Trophoblast cell (in vitro differentiated cells and primary cell): ENCODE data around the gene TCTN1.

Experiments used
- DNase-seq, 2 donors: peaks; one replicate each; pipeline ENCODE4 v3.0.0-alpha.2; 2016
- H2AFZ ChIP-seq: 2 replicates; pipeline ENCODE4 v1.6.1; 2013; ENCODE audit warnings: low read length, moderate library complexity, mild to moderate bottlenecking; ENCODE audit not compliant: insufficient read depth, poor library complexity
- H2AK5ac ChIP-seq: 2 replicates; pipeline ENCODE4 v1.6.1; 2013; ENCODE audit warnings: mild to moderate bottlenecking, low read length
- H2BK120ac ChIP-seq: 2 replicates; pipeline ENCODE4 v1.6.1; 2013; ENCODE audit warnings: low read length, mild to moderate bottlenecking, moderate library complexity; ENCODE audit not compliant: insufficient read depth, poor library complexity
- H2BK12ac ChIP-seq: 2 replicates; pipeline ENCODE4 v1.6.1; 2013; ENCODE audit warnings: mild to moderate bottlenecking, low read length, moderate library complexity
- H2BK5ac ChIP-seq: 2 replicates; pipeline ENCODE4 v1.6.1; 2013; ENCODE audit warnings: low read length, low read depth, moderate library complexity, mild to moderate bottlenecking; ENCODE audit not compliant: poor library complexity
- H3K14ac ChIP-seq: 2 replicates; pipeline ENCODE4 v1.6.1; 2013; ENCODE audit warnings: mild to moderate bottlenecking, low read length
- H3K18ac ChIP-seq: 2 replicates; pipeline ENCODE4 v1.6.1; 2013; ENCODE audit warnings: mild to moderate bottlenecking, low read length
- H3K23ac ChIP-seq: 2 replicates; pipeline ENCODE4 v1.6.1; 2013; ENCODE audit warnings: low read length
- H3K27ac ChIP-seq: 2 replicates; pipeline ENCODE4 v1.5.1; 2013; ENCODE audit warnings: low read depth, mild to moderate bottlenecking, inconsistent platforms, low read length, moderate library complexity
- H3K27me3 ChIP-seq: 2 replicates; pipeline ENCODE4 v1.6.1; 2013; ENCODE audit warnings: inconsistent platforms, mild to moderate bottlenecking, low read length, moderate library complexity; ENCODE audit not compliant: insufficient read depth
- H3K36me3 ChIP-seq, 2 experiments: 1 replicate in 1 of 2; 2 replicates in 1 of 2; pipeline ENCODE4 v1.6.1; 2013; ENCODE audit warnings: low read length in 2 of 2, mild to moderate bottlenecking in 2 of 2, moderate library complexity in 1 of 2; ENCODE audit not compliant: insufficient read depth in 2 of 2, control insufficient read depth in 1 of 2
- H3K4ac ChIP-seq: 2 replicates; pipeline ENCODE4 v1.6.1; 2013; ENCODE audit warnings: low read depth, mild to moderate bottlenecking, low read length, moderate library complexity
- H3K4me1 ChIP-seq, 2 experiments: 1 replicate in 1 of 2; 2 replicates in 1 of 2; pipeline ENCODE4 v1.6.1; 2013; ENCODE audit warnings: low read length in 2 of 2, mild to moderate bottlenecking in 2 of 2, moderate library complexity in 1 of 2; ENCODE audit not compliant: insufficient read depth in 2 of 2, control insufficient read depth in 1 of 2
- H3K4me2 ChIP-seq: 2 replicates; pipeline ENCODE4 v1.6.1; 2013; ENCODE audit warnings: inconsistent platforms, mild to moderate bottlenecking, low read length, moderate library complexity
- H3K4me3 ChIP-seq: 2 replicates; pipeline ENCODE4 v1.5.1; 2013; ENCODE audit warnings: mild to moderate bottlenecking, low read depth, low read length, inconsistent platforms
- H3K79me1 ChIP-seq: one replicate; pipeline ENCODE4 v1.6.1; 2013; ENCODE audit warnings: low read length
- H3K79me2 ChIP-seq: 2 replicates; pipeline ENCODE4 v1.6.1; 2013; ENCODE audit warnings: low read length, mild to moderate bottlenecking; ENCODE audit not compliant: control insufficient read depth, insufficient read depth, poor library complexity
- H3K9ac ChIP-seq: 2 replicates; pipeline ENCODE4 v1.6.1; 2013; ENCODE audit warnings: mild to moderate bottlenecking, low read length
- H3K9me3 ChIP-seq: 2 replicates; pipeline ENCODE4 v1.6.1; 2013; ENCODE audit warnings: low read depth, mild to moderate bottlenecking, control low read depth, inconsistent platforms, low read length; ENCODE audit not compliant: insufficient read depth
- H4K12ac ChIP-seq: 2 replicates; pipeline ENCODE4 v1.6.1; 2013; ENCODE audit warnings: low read depth, mild to moderate bottlenecking, low read length, moderate library complexity
- H4K8ac ChIP-seq: 2 replicates; pipeline ENCODE4 v1.6.1; 2013; ENCODE audit warnings: low read depth, mild to moderate bottlenecking, low read length, moderate library complexity
- H4K91ac ChIP-seq: one replicate; pipeline ENCODE4 v1.6.1; 2013; ENCODE audit warnings: low read depth, mild to moderate bottlenecking, low read length, moderate library complexity
- whole genome bisulfite sequencing: extraction: QIAGEN DNeasy Blood & Tissue Kit; methylation state at CpG from one replicate; pipeline ENCODE4 v1.1.7; 2013; ENCODE audit warnings: missing lambda C conversion rate; ENCODE audit not compliant: insufficient read length, insufficient coverage; ENCODE audit errors: extremely low coverage; 5-methylcytosine and 5-hydroxymethylcytosine counted together

The TCTN1 gene

GRCh38 chr12:110658878-110659277 lies 44.9 kb downstream of the TCTN1 start:
- Histone ChIP-seq H3K27me3 (no peaks in the 10 kb centered on the region), H3K9me3 (no peaks in the 10 kb centered on the region), H3K79me2 (no peaks in the 10 kb centered on the region), H3K18ac (no peak overlapping the region), H3K4me1 (no peaks in the 10 kb centered on the region), H4K8ac (no peak overlapping the region), H3K4me2 (no peak overlapping the region), H3K27ac (no peak overlapping the region), H3K4ac (no peak overlapping the region), H3K9ac (no peak overlapping the region), H2BK120ac (no peak overlapping the region), H3K14ac (no peak overlapping the region), H4K12ac (no peak overlapping the region), H3K79me1 (no peaks in the 10 kb centered on the region), H2BK5ac (no peak overlapping the region), H3K4me3 (no peak overlapping the region), H3K23ac (no peak overlapping the region), H3K36me3 (no peaks in the 10 kb centered on the region), H4K91ac (no peak overlapping the region), H2AK5ac (no peak overlapping the region), H2BK12ac (no peak overlapping the region), H2AFZ (no peak overlapping the region)
- no CpG with 5 or more reads among the region's 3 CpGs for WGBS
- no peak for DNase-seq

- no peak overlapping the region for H3K23ac ChIP-seq
- H3K27ac ChIP-seq = no peak overlapping the region
- H4K8ac ChIP-seq = no peak overlapping the region
- H2BK5ac ChIP-seq = no peak overlapping the region
- H3K9ac ChIP-seq = no peak overlapping the region
- H3K79me1 ChIP-seq = no peaks in the 10 kb centered on the region
- H3K14ac ChIP-seq = no peak overlapping the region
- H3K18ac ChIP-seq = no peak overlapping the region
- no peaks in the 10 kb centered on the region for H3K9me3 ChIP-seq
- H3K79me2 ChIP-seq = no peaks in the 10 kb centered on the region
- no peak overlapping the region for H2BK12ac ChIP-seq
- peak in 1 of 2 donors; percentile 25 for DNase-seq
- H3K36me3 ChIP-seq = no peaks in the 10 kb centered on the region
- H3K4ac ChIP-seq = no peak overlapping the region
- no peak overlapping the region for H2BK120ac ChIP-seq
- H2AFZ ChIP-seq = no peak overlapping the region
- no peak overlapping the region for H4K91ac ChIP-seq
- no peaks in the 10 kb centered on the region for H3K4me1 ChIP-seq
- WGBS = no CpG with 5 or more reads among the region's 23 CpGs
- H2AK5ac ChIP-seq = no peak overlapping the region
- H3K4me3 ChIP-seq = no peak overlapping the region
- no peak overlapping the region for H4K12ac ChIP-seq
- H3K27me3 ChIP-seq = no peaks in the 10 kb centered on the region
- no peak overlapping the region for H3K4me2 ChIP-seq
These were observed 47.5 kb downstream of the TCTN1 start for GRCh38 chr12:110661337-110661972.

GRCh38 chr12:110666892-110667291 lies 53.0 kb downstream of the TCTN1 start:
- Histone ChIP-seq H3K27me3 (no peaks in the 10 kb centered on the region), H3K4ac (no peak overlapping the region), H3K79me1 (no peaks in the 10 kb centered on the region), H2BK12ac (no peak overlapping the region), H2BK120ac (no peak overlapping the region), H4K91ac (no peak overlapping the region), H4K8ac (no peak overlapping the region), H3K9ac (no peak overlapping the region), H3K14ac (no peak overlapping the region), H4K12ac (no peak overlapping the region), H3K23ac (no peak overlapping the region), H3K18ac (no peak overlapping the region), H2AFZ (no peak overlapping the region), H3K4me1 (no peaks in the 10 kb centered on the region), H3K27ac (no peak overlapping the region), H3K9me3 (no peaks in the 10 kb centered on the region), H2BK5ac (no peak overlapping the region), H2AK5ac (no peak overlapping the region), H3K36me3 (no peaks in the 10 kb centered on the region), H3K79me2 (no peaks in the 10 kb centered on the region), H3K4me3 (no peak overlapping the region), H3K4me2 (no peak overlapping the region)
- no peak for DNase-seq
- no CpG with 5 or more reads among the region's 6 CpGs for WGBS

- H4K91ac ChIP-seq = no peak overlapping the region
- no CpG with 5 or more reads among the region's 3 CpGs for WGBS
- no peak overlapping the region for H2BK12ac ChIP-seq
- no peak overlapping the region for H4K8ac ChIP-seq
- H3K18ac ChIP-seq = no peak overlapping the region
- no peak overlapping the region for H2BK5ac ChIP-seq
- H3K14ac ChIP-seq = no peak overlapping the region
- H3K4ac ChIP-seq = no peak overlapping the region
- no peaks in the 10 kb centered on the region for H3K4me1 ChIP-seq
- H3K36me3 ChIP-seq = no peaks in the 10 kb centered on the region
- no peak overlapping the region for H2BK120ac ChIP-seq
- H3K79me2 ChIP-seq = no peaks in the 10 kb centered on the region
- H2AFZ ChIP-seq = no peak overlapping the region
- no peak overlapping the region for H3K4me3 ChIP-seq
- H3K79me1 ChIP-seq = no peaks in the 10 kb centered on the region
- H2AK5ac ChIP-seq = no peak overlapping the region
- DNase-seq = no peak
- H3K23ac ChIP-seq = no peak overlapping the region
- no peak overlapping the region for H4K12ac ChIP-seq
- H3K4me2 ChIP-seq = no peak overlapping the region
- no peak overlapping the region for H3K9ac ChIP-seq
- no peaks in the 10 kb centered on the region for H3K9me3 ChIP-seq
- H3K27me3 ChIP-seq = no peaks in the 10 kb centered on the region
- no peak overlapping the region for H3K27ac ChIP-seq
These were observed 53.7 kb downstream of the TCTN1 start for GRCh38 chr12:110667671-110668070.
